Measurements from ENCODE around the gene RALGAPA1.
"Not testable (repeated sequence)": the region's sequence is repeated elsewhere in the genome, so short reads cannot be mapped to it uniquely, and the experiment has no call there.

RALGAPA1 gene

DNA sequence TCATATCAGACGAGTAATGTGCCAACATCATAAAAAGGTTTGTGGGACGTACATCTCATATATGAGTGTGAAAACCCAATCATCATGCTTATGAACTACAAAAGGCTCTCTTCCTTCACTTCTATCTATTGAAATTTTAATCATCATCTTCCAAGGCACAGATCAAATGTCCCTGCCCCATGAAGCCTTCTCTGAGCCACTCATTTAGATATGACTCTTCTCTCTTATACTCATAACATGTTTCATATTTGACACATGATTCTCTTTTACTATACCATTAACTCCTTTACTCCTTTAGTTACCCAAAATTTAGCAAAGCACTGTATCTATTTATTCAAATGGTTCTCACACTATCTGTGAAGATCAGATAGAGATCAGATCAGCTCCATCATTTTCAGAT, 22.2 kb downstream of the RALGAPA1 start:
- H3F3A ChIP-seq (ENCODE audit: insufficient read depth, low read length) = no peaks in the 10 kb centered on the region
- H3K4me1 ChIP-seq (ENCODE audit: insufficient read depth, low read length, severe bottlenecking) = no peaks in the 10 kb centered on the region
- no peak overlapping the region for H3K4me3 ChIP-seq (ENCODE audit: low read depth, low read length, poor library complexity, severe bottlenecking)
- no peak overlapping the region for H2AFZ ChIP-seq (ENCODE audit: low read length)
- no peak for TF ChIP-seq EZH2 (IDR thresholded peaks at IDR 0.05; ENCODE audit: borderline replicate concordance, low read length)
- TF ChIP-seq, protein P1, sequence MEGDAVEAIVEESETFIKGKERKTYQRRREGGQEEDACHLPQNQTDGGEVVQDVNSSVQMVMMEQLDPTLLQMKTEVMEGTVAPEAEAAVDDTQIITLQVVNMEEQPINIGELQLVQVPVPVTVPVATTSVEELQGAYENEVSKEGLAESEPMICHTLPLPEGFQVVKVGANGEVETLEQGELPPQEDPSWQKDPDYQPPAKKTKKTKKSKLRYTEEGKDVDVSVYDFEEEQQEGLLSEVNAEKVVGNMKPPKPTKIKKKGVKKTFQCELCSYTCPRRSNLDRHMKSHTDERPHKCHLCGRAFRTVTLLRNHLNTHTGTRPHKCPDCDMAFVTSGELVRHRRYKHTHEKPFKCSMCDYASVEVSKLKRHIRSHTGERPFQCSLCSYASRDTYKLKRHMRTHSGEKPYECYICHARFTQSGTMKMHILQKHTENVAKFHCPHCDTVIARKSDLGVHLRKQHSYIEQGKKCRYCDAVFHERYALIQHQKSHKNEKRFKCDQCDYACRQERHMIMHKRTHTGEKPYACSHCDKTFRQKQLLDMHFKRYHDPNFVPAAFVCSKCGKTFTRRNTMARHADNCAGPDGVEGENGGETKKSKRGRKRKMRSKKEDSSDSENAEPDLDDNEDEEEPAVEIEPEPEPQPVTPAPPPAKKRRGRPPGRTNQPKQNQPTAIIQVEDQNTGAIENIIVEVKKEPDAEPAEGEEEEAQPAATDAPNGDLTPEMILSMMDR (IDR thresholded peaks at IDR 0.05; ENCODE audit: low read length) = no peak
- no peaks in the 10 kb centered on the region for H4K20me1 ChIP-seq (ENCODE audit: insufficient read depth, low read length)
- no peaks in the 10 kb centered on the region for H3K27me3 ChIP-seq (ENCODE audit: insufficient read depth, low read length)
- H3K9me2 ChIP-seq (ENCODE audit: low read depth, low read length) = no peaks in the 10 kb centered on the region
- H3K9ac ChIP-seq (ENCODE audit: low read length) = no peak overlapping the region
- H3K4me2 ChIP-seq (ENCODE audit: low read length) = no peak overlapping the region
- H3K27ac ChIP-seq (ENCODE audit: low read depth, low read length, poor library complexity, severe bottlenecking) = no peak overlapping the region
- H3K36me3 ChIP-seq (ENCODE audit: insufficient read depth, low read length) = no peaks in the 10 kb centered on the region
- H3K9me3 ChIP-seq (ENCODE audit: low read length) = no peaks in the 10 kb centered on the region
- H3K79me2 ChIP-seq (ENCODE audit: insufficient read depth, low read length) = no peaks in the 10 kb centered on the region; the same call in 1 of the 2 replicates

DNA sequence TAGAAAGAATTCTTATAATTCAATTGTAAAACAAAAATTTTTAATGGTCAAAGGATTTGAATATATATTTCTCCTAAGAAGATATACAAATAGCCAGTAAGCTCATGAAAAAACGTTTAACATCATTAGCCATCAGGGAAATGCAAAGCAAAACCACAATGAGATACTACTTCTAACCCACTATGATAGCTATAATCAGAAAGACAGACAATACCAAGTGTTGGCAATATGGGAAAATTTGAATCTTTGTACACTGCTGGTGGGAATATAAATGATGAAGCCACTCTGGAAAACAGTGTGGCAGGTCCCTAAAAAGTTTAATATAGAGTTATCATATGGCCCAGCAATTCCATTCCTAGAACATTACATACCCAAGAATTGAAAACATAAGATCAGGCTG, 25.4 kb downstream of the RALGAPA1 start:
- no peaks in the 10 kb centered on the region for H4K20me1 ChIP-seq (ENCODE audit: insufficient read depth, low read length)
- H3K9me3 ChIP-seq (ENCODE audit: low read length) = no peaks in the 10 kb centered on the region
- H3K27me3 ChIP-seq (ENCODE audit: insufficient read depth, low read length) = no peaks in the 10 kb centered on the region
- H2AFZ ChIP-seq (ENCODE audit: low read length) = no peak overlapping the region
- TF ChIP-seq, protein P1 (IDR thresholded peaks at IDR 0.05; ENCODE audit: low read length) = no peak
- TF ChIP-seq EZH2 (IDR thresholded peaks at IDR 0.05; ENCODE audit: borderline replicate concordance, low read length) = no peak
- no peak overlapping the region for H3K9ac ChIP-seq (ENCODE audit: low read length)
- H3K4me3 ChIP-seq (ENCODE audit: low read depth, low read length, poor library complexity, severe bottlenecking) = no peak overlapping the region
- no peaks in the 10 kb centered on the region for H3F3A ChIP-seq (ENCODE audit: insufficient read depth, low read length)
- no peaks in the 10 kb centered on the region; the same call in 1 of the 2 replicates for H3K79me2 ChIP-seq (ENCODE audit: insufficient read depth, low read length)
- H3K36me3 ChIP-seq (ENCODE audit: insufficient read depth, low read length) = no peaks in the 10 kb centered on the region
- no peaks in the 10 kb centered on the region for H3K9me2 ChIP-seq (ENCODE audit: low read depth, low read length)
- no peaks in the 10 kb centered on the region for H3K4me1 ChIP-seq (ENCODE audit: insufficient read depth, low read length, severe bottlenecking)
- H3K27ac ChIP-seq (ENCODE audit: low read depth, low read length, poor library complexity, severe bottlenecking) = no peak overlapping the region
- no peak overlapping the region for H3K4me2 ChIP-seq (ENCODE audit: low read length)

DNA sequence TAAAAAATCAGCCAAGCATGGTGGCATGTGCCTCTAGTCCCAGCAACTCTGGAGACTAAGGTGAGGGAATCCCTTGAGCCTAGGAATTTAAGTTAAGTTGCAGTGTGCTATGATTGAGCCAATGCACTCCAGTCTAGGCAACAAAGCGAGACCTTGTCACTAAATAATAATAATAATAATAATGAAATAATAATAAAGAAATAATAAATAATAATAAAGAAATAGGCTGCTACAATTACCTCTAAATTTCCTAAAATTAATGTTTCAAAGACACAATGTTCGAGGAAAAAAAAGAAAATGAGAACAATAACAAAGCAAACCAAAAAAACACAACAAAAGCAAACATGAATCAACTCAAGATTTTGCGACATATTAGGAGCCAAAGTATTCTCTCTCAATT, 29.7 kb downstream of the RALGAPA1 start:
- Histone ChIP-seq H3K9ac (ENCODE audit: low read length) (no peak overlapping the region), H3K4me3 (ENCODE audit: low read depth, low read length, poor library complexity, severe bottlenecking) (no peak overlapping the region), H3K27me3 (ENCODE audit: insufficient read depth, low read length) (no peaks in the 10 kb centered on the region), H3F3A (ENCODE audit: insufficient read depth, low read length) (no peaks in the 10 kb centered on the region), H3K79me2 (ENCODE audit: insufficient read depth, low read length) (no peaks in the 10 kb centered on the region), H3K4me2 (ENCODE audit: low read length) (no peak overlapping the region), H3K9me3 (ENCODE audit: low read length) (no peaks in the 10 kb centered on the region), H3K4me1 (ENCODE audit: insufficient read depth, low read length, severe bottlenecking) (no peaks in the 10 kb centered on the region), H2AFZ (ENCODE audit: low read length) (no peak overlapping the region), H4K20me1 (ENCODE audit: insufficient read depth, low read length) (no peaks in the 10 kb centered on the region), H3K27ac (ENCODE audit: low read depth, low read length, poor library complexity, severe bottlenecking) (no peak overlapping the region), H3K36me3 (ENCODE audit: insufficient read depth, low read length) (no peaks in the 10 kb centered on the region), H3K9me2 (ENCODE audit: low read depth, low read length) (no peaks in the 10 kb centered on the region)
- TF ChIP-seq, protein P1 (IDR thresholded peaks at IDR 0.05; ENCODE audit: low read length) = no peak
- no peak for TF ChIP-seq EZH2 (IDR thresholded peaks at IDR 0.05; ENCODE audit: borderline replicate concordance, low read length)

DNA sequence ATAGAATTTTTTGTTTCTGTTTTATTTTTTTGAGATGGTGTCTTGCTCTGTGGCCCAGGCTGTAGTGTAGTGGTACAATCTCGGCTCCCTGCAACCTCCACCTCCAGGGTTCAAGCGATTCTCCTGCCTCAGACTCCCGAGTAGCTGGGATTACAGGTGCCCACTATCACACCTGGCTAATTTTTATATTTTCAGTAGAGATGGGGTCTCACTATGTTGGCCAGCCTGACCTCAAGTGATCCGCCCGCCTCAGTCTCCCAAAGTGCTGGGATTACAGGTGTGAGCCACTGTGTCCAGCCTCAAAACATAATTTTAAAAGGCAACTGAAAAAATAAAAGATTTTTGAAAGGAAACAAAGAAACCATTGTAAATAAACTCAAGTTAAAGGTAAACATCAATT, 31.5 kb downstream of the RALGAPA1 start:
- not testable (repeated sequence) for H4K20me1 ChIP-seq (ENCODE audit: insufficient read depth, low read length); H3K4me1 ChIP-seq (ENCODE audit: insufficient read depth, low read length, severe bottlenecking); H3F3A ChIP-seq (ENCODE audit: insufficient read depth, low read length); H3K79me2 ChIP-seq (ENCODE audit: insufficient read depth, low read length); H3K9ac ChIP-seq (ENCODE audit: low read length); H3K27ac ChIP-seq (ENCODE audit: low read depth, low read length, poor library complexity, severe bottlenecking); H3K9me2 ChIP-seq (ENCODE audit: low read depth, low read length); H2AFZ ChIP-seq (ENCODE audit: low read length); H3K9me3 ChIP-seq (ENCODE audit: low read length); H3K4me2 ChIP-seq (ENCODE audit: low read length); H3K4me3 ChIP-seq (ENCODE audit: low read depth, low read length, poor library complexity, severe bottlenecking); H3K27me3 ChIP-seq (ENCODE audit: insufficient read depth, low read length); H3K36me3 ChIP-seq (ENCODE audit: insufficient read depth, low read length)
